ENCODE results near the gene ANKRD33B. TPM values are rescaled to one million over a fixed set of nuclear protein-coding genes. Genes with fewer than 3 reads are reported as not detected.

Gene ANKRD33B
- total and polyA plus RNA-seq, 9 of the 15 experiments (the other 6 are each of a cell fraction or from before 2014, with no cell fraction given) = 0.10 to 1.7 (median 0.40) TPM

- no peak for FAIRE-seq
- intact Hi-C loops (cut with micrococcal nuclease) (no loop called here), in situ Hi-C loops (cut with MboI) (no loop called here)
- Histone ChIP-seq H3K9me3 (replicated peaks; ENCODE audit: control insufficient read depth, insufficient read depth, low read depth, low read length) (no peaks in the 10 kb centered on the region), H3K9me1 (ENCODE audit: control insufficient read depth, insufficient read depth, low read length) (peaks cover 3% of the 10 kb centered on the region), H3K27me3 (ENCODE audit: control insufficient read depth in 2 of 2, insufficient read depth in 2 of 2, low read length in 2 of 2) (no peaks in the 10 kb centered on the region), H3K4me1 (replicated peaks in 1 of 2; ENCODE audit: control insufficient read depth in 2 of 2, insufficient read depth in 2 of 2, low read length in 2 of 2) (peaks cover 33 to 43% of the 10 kb centered on the region in 2 experiments), H3K27ac (ENCODE audit: extremely low read depth, low read depth, low read length) (no peak overlapping the region), H3K36me3 (ENCODE audit: control insufficient read depth, insufficient read depth, low read length) (no peaks in the 10 kb centered on the region), H2AFZ (ENCODE audit: low read depth, low read length) (peak overlapping the region; percentile 9; the same call in 1 of the 2 replicates), H3K9ac (ENCODE audit: insufficient read depth in 1 of 2, low read depth in 2 of 2, low read length in 2 of 2) (no peak overlapping the region; a peak in 1 of 4 replicates), H3K79me2 (ENCODE audit: control insufficient read depth, insufficient read depth, low read length) (no peaks in the 10 kb centered on the region), H3K4me3 (no peak overlapping the region), H4K20me1 (replicated peaks; ENCODE audit: control insufficient read depth, insufficient read depth, low read length) (no peaks in the 10 kb centered on the region), H3K4me2 (ENCODE audit: insufficient read depth, low read length) (no peak overlapping the region)
- ChIA-PET POLR2A (interaction anchor here (0.5 to 1.6 kb wide), 3 partner anchors 13 to 185 kb away, joined by 3 to 5 read pairs (median 3); no protein-coding TSS in a partner anchor), CTCF (ENCODE audit: low intra/inter-chr PET ratio) (no interaction called here)
- whole genome bisulfite sequencing (ENCODE audit: insufficient coverage, low coverage, missing lambda C conversion rate) = 62% methylated on average over 7 of the region's 7 CpGs
- TF ChIP-seq ZNF75A (CRISPR knock-in tag; IDR thresholded peaks at IDR 0.05) = no peak
- TF ChIP-seq RAD21 (CRISPR knock-in tag; conservative IDR thresholded peaks at IDR 0.05 in 1 of 2, IDR thresholded peaks at IDR 0.05 in 1 of 2) = peak in 1 of 2 experiments; percentile 46; a peak in 3 of 4 replicates
- peak; percentile 36; the same call in 1 of the 2 replicates for TF ChIP-seq CUX1 (CRISPR knock-in tag; IDR thresholded peaks at IDR 0.05)
- no peak for TF ChIP-seq FOXA1 (IDR thresholded peaks at IDR 0.05; ENCODE audit: borderline replicate concordance)
- TF ChIP-seq EHMT2 (IDR thresholded peaks at IDR 0.05) = 0 out of 2 replicates have a peak, but pooled peaks have one; percentile 11
- TF ChIP-seq, protein P1, sequence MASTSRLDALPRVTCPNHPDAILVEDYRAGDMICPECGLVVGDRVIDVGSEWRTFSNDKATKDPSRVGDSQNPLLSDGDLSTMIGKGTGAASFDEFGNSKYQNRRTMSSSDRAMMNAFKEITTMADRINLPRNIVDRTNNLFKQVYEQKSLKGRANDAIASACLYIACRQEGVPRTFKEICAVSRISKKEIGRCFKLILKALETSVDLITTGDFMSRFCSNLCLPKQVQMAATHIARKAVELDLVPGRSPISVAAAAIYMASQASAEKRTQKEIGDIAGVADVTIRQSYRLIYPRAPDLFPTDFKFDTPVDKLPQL (IDR thresholded peaks at IDR 0.05; ENCODE audit: extremely low read depth, insufficient read length) = no peak
- TF ChIP-seq CTCF (IDR thresholded peaks at IDR 0.05 in 2 of 3, conservative IDR thresholded peaks at IDR 0.05 in 1 of 3; ENCODE audit: insufficient read depth in 2 of 3, low read depth in 1 of 3, low read length in 3 of 3) = peak in 2 of 3 experiments; percentile 12 to 37; a peak in 2 of 6 replicates
- no TSS peak for BruUV-seq (replicated peaks)
- DNase-seq (ENCODE audit: extremely low read depth in 1 of 4, low spot score in 3 of 4) = no peak
- ATAC-seq = no peak
Observed at GRCh38 chr5:10593531-10594181, 29.8 kb downstream of the ANKRD33B start.

Data from K562 (cell line).